Uterus (tissue), 2 donors: Measurements from ENCODE around the gene PLD2.

ENCODE experiments used
- POLR2A ChIP-seq, 2 donors: fragments of 450-650 bp; IDR thresholded peaks; one replicate each; pipeline ENCODE4 v1.6.1; 2016; ENCODE audit warnings: antibody characterized with exemption in 2 of 2, mild to moderate bottlenecking in 1 of 2, moderate library complexity in 1 of 2
- TF ChIP-seq, protein P1 (sequence below), 4 experiments: fragments of 200-600 bp in 2 of 4; fragments of 450-650 bp in 2 of 4; sonication (generic) in 2 of 4; IDR thresholded peaks; one replicate each; pipeline ENCODE4 v1.5.1; 2016 to 2019; ENCODE audit warnings: antibody characterized with exemption in 4 of 4, mild to moderate bottlenecking in 2 of 4, moderate library complexity in 1 of 4

DNA sequence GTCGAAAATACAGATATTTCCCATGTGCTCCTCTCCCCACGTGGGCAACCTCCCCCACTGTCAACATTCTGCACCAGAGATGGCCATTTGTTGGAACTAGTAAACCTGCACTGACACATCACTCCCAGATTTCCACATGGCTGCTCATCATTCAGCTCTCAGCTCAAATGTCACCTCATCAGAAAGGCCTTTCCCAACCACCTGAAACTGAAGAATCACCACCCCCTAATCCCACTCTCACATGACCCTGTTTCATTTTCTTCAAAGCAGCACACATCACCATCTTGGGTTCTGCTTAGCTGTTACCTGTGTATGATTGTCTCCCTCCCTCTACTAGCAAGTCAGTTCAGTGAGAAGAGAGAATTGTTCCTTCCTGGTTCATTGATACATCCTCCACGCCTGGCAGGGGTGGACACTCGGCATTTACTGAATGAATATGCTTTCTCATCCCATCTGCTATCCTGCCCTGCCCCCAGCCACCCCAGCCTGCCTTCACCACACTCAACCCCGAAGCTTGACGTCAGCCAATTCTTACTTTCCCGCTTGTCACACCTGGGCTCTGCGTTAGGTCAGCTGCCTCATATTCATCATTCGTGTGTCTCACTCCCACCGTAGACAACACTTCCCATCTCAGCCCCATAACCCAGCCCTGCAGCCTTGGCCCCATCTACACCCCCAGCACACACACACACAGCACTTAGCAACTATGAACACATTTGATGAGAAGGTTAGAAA lies 6.3 kb upstream of the PLD2 start:
- TF ChIP-seq, protein P1, sequence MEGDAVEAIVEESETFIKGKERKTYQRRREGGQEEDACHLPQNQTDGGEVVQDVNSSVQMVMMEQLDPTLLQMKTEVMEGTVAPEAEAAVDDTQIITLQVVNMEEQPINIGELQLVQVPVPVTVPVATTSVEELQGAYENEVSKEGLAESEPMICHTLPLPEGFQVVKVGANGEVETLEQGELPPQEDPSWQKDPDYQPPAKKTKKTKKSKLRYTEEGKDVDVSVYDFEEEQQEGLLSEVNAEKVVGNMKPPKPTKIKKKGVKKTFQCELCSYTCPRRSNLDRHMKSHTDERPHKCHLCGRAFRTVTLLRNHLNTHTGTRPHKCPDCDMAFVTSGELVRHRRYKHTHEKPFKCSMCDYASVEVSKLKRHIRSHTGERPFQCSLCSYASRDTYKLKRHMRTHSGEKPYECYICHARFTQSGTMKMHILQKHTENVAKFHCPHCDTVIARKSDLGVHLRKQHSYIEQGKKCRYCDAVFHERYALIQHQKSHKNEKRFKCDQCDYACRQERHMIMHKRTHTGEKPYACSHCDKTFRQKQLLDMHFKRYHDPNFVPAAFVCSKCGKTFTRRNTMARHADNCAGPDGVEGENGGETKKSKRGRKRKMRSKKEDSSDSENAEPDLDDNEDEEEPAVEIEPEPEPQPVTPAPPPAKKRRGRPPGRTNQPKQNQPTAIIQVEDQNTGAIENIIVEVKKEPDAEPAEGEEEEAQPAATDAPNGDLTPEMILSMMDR (IDR thresholded peaks at IDR 0.05): no peak
- TF ChIP-seq POLR2A (IDR thresholded peaks at IDR 0.05): no peak
